Gastroesophageal sphincter (tissue), 4 donors: ENCODE data around the gene KLHL33. TPM values are rescaled to one million over a fixed set of nuclear protein-coding genes. Genes with fewer than 3 reads are reported as not detected.

Experiments
- ATAC-seq: fragments of 150-250 bp; one replicate; pipeline ENCODE4 v1.9.1; 2016; ENCODE audit warnings: mild to moderate bottlenecking, moderate library complexity
- H3K27ac ChIP-seq, 4 donors: fragments of 200-600 bp; sonication (generic) in 3 of 4; 1 replicate in 3 of 4; 2 replicates in 1 of 4; pipeline ENCODE4 v1.5.1; 2016 to 2019
- H3K27me3 ChIP-seq: fragments of 200-600 bp; sonication (generic); one replicate; pipeline ENCODE4 v1.5.1; 2019
- H3K36me3 ChIP-seq, 2 donors: fragments of 200-600 bp; sonication (generic); one replicate each; pipeline ENCODE4 v1.5.1; 2019; ENCODE audit warnings: control low read depth in 1 of 2
- H3K4me1 ChIP-seq, 3 donors: fragments of 200-600 bp; sonication (generic); 1 replicate in 2 of 3; 2 replicates in 1 of 3; pipeline ENCODE4 v1.5.1; 2016 to 2019; ENCODE audit warnings: control low read depth in 2 of 3
- H3K4me3 ChIP-seq, 2 donors: fragments of 200-600 bp; sonication (generic); one replicate each; pipeline ENCODE4 v1.5.1; 2019; ENCODE audit warnings: mild to moderate bottlenecking in 1 of 2, moderate library complexity in 1 of 2
- H3K9me3 ChIP-seq, 3 donors: fragments of 200-600 bp; sonication (generic); one replicate each; pipeline ENCODE4 v1.5.1; 2017 to 2019; ENCODE audit warnings: control low read depth in 2 of 3
- CTCF ChIP-seq, 4 experiments: fragments of 200-600 bp in 2 of 4; fragments of 450-650 bp in 2 of 4; sonication (generic) in 1 of 4; IDR thresholded peaks; one replicate each; pipeline ENCODE4 v1.5.1; 2017 to 2019; ENCODE audit warnings: antibody characterized with exemption in 4 of 4, mild to moderate bottlenecking in 2 of 4, moderate library complexity in 2 of 4
- EP300 ChIP-seq: sonication (generic); formaldehyde crosslinking; IDR thresholded peaks from one replicate; pipeline ENCODE4 v1.6.1; 2017; ENCODE audit warnings: antibody characterized with exemption, mild to moderate bottlenecking
- POLR2A ChIP-seq, 2 donors: fragments of 450-650 bp; IDR thresholded peaks; one replicate each; pipeline ENCODE4 v1.6.1; 2017; ENCODE audit warnings: antibody characterized with exemption in 2 of 2, mild to moderate bottlenecking in 2 of 2, moderate library complexity in 1 of 2
- POLR2AphosphoS5 ChIP-seq: sonication (generic); formaldehyde crosslinking; IDR thresholded peaks from one replicate; pipeline ENCODE4 v1.6.1; 2017; ENCODE audit warnings: antibody characterized with exemption
- WGBS, 2 donors: methylation state at CpG; one replicate each; pipeline ENCODE4 v1.1.5; 2018; ENCODE audit warnings: low coverage in 1 of 2; 5-methylcytosine and 5-hydroxymethylcytosine counted together
- total RNA-seq, 4 donors: library from RNA; depleted of rRNA; stranded (reverse); fragments of >200 nt; gene quantifications; one replicate each; pipeline ENCODE4 v1.1.0, GENCODE V29; 2016

KLHL33 gene
- total RNA-seq, 4 donors from 2014 or later: 0.27 to 2.6 (median 1.1) TPM

DNA sequence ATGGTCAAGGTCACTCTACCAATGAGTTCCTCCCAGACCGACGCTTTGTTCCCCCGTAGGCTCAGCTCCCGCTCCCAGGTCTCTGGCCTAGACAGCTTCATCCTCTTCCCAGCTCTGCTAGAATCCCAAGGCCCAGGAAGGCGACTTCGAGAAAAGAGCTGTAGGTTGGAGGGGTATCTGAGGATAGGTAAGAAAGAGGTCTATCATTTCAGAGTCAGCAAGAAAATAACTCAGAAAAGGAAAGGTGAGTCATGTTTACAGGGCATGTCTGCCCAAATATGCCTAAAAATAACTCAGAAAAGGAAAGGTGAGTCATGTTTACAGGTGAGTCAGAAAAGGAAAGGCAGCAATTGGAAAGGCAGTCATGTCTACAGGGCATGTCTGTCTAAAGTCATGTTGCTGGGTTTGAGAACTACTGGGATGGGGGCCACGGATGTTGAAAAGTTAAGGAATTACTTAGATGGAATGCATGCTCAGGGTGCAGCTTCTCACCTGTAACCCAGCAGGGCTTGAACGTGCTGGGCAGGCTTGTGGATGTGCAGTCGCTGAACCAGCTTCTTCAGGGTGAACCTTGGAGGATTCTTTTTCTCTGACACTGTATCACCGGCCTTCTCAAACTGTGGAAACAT is 34.9 kb downstream of the KLHL33 start:
- no peaks in the 10 kb centered on the region for H3K4me1 ChIP-seq
- 78 to 84% methylated on average over 7 of the region's 10 CpGs for WGBS, 2 donors
- H3K36me3 ChIP-seq: peaks cover 6 to 98% of the 10 kb centered on the region in 2 donors
- no peaks in the 10 kb centered on the region for H3K27me3 ChIP-seq
- H3K27ac ChIP-seq: no peak overlapping the region
- H3K4me3 ChIP-seq: no peak overlapping the region
- no peaks in the 10 kb centered on the region for H3K9me3 ChIP-seq
- ATAC-seq: no peak
- TF ChIP-seq POLR2A (IDR thresholded peaks at IDR 0.05): no peak
- no peak for TF ChIP-seq CTCF (IDR thresholded peaks at IDR 0.05)
- TF ChIP-seq POLR2AphosphoS5: no peak
- TF ChIP-seq EP300: no peak

GRCh38 chr14:20400589-20400964 is 35.4 kb downstream of the KLHL33 start:
- TF ChIP-seq EP300 (no peak), POLR2A (IDR thresholded peaks at IDR 0.05) (no peak), CTCF (IDR thresholded peaks at IDR 0.05) (no peak), POLR2AphosphoS5 (no peak)
- Histone ChIP-seq H3K36me3 (peaks cover 6 to 98% of the 10 kb centered on the region in 2 donors), H3K27ac (no peak overlapping the region)

DNA sequence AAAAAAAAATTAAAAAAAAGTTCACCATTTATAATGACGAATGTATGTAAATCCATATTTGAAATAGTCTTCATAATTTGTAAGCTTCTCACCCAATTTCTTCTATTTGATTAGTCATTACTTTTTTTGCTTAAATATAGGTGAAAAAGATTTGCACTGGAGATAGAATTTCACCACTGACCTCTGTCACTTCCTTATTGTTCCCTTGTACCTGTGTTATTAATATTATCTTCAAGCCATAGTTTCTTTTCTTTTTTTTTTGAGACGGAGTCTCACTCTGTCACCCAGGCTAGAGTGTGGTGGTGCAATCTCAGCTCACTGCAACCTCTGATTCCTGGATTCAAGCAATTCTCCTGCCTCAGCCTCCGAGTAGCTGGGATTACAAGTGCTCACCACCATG is 38.5 kb downstream of the KLHL33 start:
- no peak for ATAC-seq
- WGBS, 2 donors: 79 to 90% methylated on average over 1 to 3 of the region's 3 CpGs
- H3K27me3 ChIP-seq: no peaks in the 10 kb centered on the region
- no peaks in the 10 kb centered on the region for H3K4me1 ChIP-seq
- H3K4me3 ChIP-seq: no peak overlapping the region
- no peak overlapping the region for H3K27ac ChIP-seq
- TF ChIP-seq POLR2AphosphoS5 (no peak), POLR2A (IDR thresholded peaks at IDR 0.05) (no peak), CTCF (IDR thresholded peaks at IDR 0.05) (no peak), EP300 (no peak)
- peaks cover 6 to 98% of the 10 kb centered on the region in 2 donors for H3K36me3 ChIP-seq
- no peaks in the 10 kb centered on the region for H3K9me3 ChIP-seq

More at GRCh38 chr14:20400589-20400964, 35.4 kb downstream of the KLHL33 start:
- H3K4me1 ChIP-seq: no peaks in the 10 kb centered on the region
- WGBS, 2 donors: 100% methylated on average over 1 of the region's 1 CpG; no CpG with 5 or more reads in 1 of the 2 donors
- no peak for ATAC-seq
- no peaks in the 10 kb centered on the region for H3K27me3 ChIP-seq
- H3K9me3 ChIP-seq: no peaks in the 10 kb centered on the region
- no peak overlapping the region for H3K4me3 ChIP-seq

DNA sequence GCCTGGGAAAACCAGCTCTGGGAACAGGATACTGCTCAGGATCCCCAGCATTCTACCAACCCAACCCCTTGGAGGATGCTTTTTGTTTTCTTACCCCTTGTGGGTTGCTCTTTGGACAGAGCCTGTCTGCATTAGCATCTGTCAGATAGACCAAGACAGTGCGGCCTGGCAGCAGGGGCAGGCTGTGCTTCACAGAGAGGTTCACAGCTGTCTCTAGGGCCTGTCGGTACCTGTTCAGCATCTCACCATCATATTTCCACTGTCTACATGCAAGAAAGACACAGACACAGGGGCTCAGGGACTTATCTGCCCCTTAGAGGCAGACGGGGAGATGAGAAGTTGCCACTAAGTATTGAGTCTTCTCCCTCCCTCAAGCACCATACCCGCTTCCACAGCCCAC is 44.5 kb downstream of the KLHL33 start:
- no peak overlapping the region for H3K27ac ChIP-seq
- no peaks in the 10 kb centered on the region for H3K4me1 ChIP-seq
- WGBS, 2 donors: 90 to 93% methylated on average over 2 of the region's 4 CpGs
- H3K9me3 ChIP-seq: no peaks in the 10 kb centered on the region
- H3K36me3 ChIP-seq: peaks cover 0 to 100% of the 10 kb centered on the region in 2 donors
- TF ChIP-seq POLR2A (IDR thresholded peaks at IDR 0.05) (no peak), EP300 (no peak), CTCF (IDR thresholded peaks at IDR 0.05) (no peak), POLR2AphosphoS5 (no peak)
- H3K4me3 ChIP-seq: no peak overlapping the region
- ATAC-seq: no peak
- no peaks in the 10 kb centered on the region for H3K27me3 ChIP-seq

GRCh38 chr14:20388159-20388558 is 47.8 kb downstream of the KLHL33 start:
- Histone ChIP-seq H3K9me3 (no peaks in the 10 kb centered on the region), H3K4me1 (no peaks in the 10 kb centered on the region), H3K4me3 (no peak overlapping the region), H3K36me3 (peaks cover 0 to 100% of the 10 kb centered on the region in 2 donors), H3K27me3 (no peaks in the 10 kb centered on the region), H3K27ac (no peak overlapping the region)
- ATAC-seq: no peak
- TF ChIP-seq POLR2A (IDR thresholded peaks at IDR 0.05) (no peak), EP300 (no peak), CTCF (IDR thresholded peaks at IDR 0.05) (no peak), POLR2AphosphoS5 (no peak)
- WGBS, 2 donors: 57 to 59% methylated on average over 1 to 3 of the region's 4 CpGs
